ENCODE results near the gene ANXA6.

ANXA6 gene

DNA sequence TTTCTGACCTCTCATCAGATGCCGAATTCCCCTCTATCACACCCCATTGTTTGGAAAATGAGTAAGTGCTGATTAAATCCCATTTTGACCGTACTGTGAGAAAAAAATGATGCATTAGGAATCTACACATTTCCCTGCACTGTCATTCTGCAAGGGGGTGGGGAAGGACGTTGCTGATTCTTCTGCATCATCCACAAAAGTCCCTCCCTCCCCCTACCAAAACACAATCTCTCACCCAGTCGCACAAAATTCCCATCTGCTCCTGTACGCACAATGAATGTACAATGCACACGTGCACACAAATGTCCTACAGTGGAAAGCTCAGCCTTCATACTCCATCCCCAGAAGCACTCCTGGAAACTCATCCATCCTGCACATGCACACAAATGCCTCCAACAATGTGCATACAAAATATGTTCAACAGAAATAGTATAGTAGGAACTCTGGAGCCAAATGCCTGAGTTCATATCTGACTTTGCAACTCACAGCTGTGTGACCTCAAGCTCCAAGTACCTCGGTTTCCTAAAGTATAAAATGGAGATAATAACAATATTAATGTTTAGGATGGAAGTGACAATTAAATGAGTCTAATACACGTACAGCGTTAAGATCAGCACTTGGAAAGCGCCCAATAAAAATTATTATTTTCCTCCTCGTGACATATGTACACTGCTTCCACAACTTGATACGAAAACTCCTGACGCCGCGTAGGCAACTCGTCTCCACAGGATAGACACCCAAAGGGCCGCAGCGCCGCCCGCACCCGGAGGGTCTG, 77.6 kb downstream of the ANXA6 start:
- FAIRE-seq, result no peak

DNA sequence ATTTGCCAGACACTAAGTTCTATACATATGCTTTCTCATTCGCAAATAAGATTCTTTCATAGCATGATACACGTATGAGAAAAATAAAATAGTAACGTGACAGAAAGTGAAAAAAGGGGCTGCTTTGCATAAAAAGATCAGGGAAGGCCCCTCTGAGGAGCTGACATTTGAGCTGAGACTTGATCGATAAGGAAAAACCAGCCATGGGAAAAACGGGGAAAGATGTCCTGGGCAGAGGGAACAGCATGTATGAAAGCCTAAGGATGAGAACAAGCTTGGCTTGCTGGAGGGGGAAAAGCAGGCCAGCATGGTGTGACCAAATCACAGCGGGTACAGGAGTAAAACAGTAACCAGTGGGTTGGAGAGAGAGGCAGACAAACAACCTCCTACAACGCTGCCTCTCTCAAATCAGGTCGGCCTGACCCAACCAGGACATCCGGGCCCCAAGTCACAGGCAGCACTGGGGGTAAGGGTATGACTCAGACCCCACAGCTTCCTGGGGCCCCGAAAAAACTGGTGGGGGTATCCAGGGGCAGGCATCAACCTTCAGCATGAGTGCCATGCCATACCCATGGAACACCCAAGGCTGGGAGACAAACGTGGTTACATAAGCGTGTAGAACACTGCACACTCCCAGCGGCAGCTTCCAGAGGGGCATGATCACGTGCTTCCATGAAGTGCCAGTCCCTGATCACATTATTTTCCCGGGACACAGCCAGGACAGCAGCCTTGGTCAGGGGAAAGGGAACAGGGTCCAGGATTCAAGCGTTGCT, 78.9 kb downstream of the ANXA6 start:
- no peak for FAIRE-seq

DNA sequence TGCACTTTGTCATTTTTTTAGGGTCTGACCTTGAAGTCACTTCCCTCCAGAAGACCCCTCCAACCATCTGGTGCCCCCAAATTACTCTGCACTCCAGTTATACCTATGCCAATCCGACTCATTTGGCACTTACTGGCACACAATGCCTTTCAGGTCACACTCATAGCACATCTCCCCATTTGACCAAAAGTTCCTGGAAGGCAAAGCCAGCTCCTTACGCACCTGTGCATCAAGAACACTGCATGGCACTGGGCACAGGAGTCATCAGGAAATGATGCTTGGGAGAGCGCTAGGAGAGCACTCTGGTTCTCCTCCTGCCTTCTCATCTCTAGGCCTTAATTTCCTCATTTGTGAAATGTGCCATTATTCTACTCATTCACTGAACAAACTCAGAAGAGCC, 79.6 kb downstream of the ANXA6 start:
- no peak for FAIRE-seq

DNA sequence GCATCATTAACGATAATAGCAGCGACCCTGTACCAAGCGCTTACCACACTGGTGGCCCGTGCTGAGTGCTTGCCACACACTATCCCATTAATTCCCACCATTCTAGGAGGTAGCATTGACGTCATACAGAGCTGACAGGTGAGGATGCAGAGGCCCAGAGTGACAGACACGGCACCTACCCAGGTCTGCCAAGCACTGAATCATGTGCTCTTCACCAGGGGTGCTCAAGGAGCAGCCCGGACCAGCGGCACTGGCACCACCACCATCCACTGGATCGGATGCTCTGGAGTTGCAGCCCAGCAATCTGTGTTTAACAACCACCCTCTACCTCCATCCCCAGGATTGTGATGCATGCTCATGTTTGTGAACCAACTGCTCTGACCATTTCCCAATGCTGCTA, 80.2 kb downstream of the ANXA6 start:
- FAIRE-seq, result no peak

DNA sequence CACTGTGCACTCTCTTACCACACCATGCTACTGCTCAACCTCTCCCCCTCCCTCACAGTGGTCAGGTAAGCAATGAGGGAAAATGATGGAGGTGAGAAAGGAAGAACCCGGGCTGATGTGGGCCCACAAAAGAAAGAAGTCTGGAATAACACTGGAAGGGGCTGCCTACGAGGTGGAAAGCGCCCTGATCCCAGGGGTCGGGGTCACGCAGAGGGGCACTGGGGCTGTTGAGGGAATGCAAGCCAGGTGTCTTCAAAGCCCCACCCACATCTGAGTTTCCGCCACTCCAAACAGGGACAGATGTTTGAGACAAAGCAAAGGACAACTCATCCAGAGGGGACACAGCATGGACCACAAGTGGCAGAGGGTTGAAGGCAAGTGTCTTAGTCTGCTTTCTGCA, 81.0 kb downstream of the ANXA6 start:
- FAIRE-seq, result no peak

DNA sequence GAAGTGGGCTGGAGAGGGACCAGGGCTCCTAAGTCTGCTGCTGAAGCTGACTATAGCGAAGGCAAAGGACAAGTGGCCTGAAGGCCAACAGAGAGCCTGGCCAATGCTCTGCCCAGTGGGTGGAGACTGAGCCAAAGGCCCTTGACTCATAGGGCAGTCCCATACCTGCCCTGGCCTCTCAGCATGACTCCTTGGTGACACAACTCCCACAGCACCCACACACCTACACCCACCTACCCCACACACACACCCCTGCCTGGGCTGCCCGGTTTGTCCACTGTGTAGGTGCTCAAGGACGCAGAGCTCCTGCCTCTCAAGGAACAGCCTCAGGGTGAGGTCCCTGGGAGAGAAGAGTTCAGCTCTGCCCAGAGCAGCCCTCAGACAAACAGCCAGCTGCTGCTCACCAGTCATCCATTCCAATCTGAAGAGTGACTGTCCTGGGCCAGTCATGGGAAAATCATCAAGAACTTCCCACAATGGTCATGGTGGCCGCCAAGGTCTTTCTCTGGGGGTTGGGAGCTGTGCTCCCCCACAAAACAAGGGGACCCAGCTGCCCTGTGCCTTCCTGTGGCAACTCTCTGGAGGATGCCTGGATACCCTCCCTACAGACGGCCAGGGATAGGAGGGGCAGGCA, 81.8 kb downstream of the ANXA6 start:
- no peak for FAIRE-seq

DNA sequence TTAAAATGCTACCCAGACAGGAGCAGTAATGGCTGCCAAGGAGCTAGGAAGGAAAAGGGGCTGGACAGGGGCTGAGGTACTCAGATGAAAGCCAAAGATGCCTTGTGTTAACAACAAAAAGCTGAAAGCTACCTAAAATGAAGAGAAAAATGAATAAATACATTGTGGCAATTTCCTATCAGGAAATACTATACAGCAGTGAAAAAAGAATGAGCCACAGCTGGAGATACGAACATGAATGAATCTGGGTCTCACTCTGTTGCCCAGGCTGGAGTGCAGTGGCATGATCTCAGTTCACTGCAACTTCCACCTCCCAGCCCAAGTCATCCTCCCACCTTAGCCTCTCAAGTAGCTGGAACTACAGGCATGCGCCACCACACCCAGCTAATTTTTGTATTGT, 83.0 kb downstream of the ANXA6 start:
- FAIRE-seq, result no peak

DNA sequence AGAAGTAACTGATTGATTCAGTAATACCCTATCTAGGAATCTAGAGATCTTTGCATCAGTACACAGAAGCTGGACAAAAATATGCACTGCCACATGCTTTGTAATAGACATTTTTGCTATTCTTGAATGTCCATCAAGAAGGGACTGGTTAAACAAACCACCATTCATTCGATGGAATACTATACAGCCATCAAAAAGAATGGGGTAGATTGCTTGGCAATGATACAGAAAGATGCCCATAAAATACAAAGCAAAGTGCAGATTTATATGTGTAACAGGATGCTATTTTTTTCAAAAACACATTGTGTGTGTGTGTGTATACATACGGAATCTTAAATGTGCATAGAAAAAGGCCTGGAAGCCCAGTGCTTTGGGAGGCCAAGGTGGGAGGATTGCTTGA, 84.3 kb downstream of the ANXA6 start:
- no peak for FAIRE-seq

DNA sequence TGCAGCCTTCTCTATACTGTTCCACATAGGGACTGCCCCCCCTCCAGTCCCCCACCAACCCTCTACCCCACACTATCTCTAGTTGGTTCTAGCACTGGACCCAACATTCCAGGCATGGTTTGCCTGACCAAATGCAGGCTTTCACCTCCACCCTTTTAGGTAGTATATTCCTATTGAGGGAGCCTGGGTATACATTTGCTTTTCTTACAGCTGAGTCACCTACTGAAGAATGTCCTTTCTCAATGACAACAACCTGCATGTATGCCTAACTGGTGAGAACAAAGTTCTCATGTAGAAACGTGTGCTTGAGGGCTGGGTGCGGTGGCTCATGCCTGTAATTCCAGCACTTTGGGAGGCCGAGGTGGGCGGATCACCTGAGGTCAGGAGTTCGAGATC, 85.0 kb downstream of the ANXA6 start:
- FAIRE-seq, result no peak

DNA sequence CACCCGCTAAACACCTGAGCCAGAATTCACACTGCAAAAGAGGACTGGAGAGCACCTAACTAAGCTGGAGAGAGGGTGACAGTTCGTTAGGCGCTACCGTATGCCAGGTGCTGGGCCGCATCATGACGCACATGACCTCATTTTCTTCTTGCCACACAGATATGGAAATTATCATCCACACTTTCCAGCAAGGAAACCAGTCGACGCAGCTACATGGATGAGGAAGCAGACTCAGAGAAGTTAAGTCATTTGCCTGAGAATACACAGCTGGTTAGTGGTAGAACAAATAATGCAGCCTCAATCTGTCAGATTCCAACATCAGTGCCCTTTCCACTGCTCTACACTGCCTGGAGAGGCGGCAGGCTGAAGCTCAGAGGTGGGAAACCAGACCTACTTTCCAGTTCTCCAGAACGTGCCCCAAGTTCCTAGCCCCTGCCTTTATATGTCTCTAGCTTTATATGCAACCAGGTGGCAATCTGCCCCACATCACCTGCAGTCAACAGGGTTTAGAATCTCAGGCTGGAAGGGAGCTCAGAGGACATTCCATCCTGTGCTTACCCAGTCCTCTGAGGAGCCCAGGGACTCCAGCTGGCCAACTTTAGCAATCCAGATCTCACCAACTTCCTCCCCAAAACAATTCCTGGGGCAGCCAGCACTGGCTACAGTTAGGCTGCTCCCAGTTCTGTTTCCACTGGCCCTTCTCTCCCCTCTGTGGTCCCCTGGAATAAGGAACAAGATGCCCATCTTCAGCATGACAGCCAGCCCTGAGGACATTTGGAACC, 85.5 kb downstream of the ANXA6 start:
- FAIRE-seq, result no peak

DNA sequence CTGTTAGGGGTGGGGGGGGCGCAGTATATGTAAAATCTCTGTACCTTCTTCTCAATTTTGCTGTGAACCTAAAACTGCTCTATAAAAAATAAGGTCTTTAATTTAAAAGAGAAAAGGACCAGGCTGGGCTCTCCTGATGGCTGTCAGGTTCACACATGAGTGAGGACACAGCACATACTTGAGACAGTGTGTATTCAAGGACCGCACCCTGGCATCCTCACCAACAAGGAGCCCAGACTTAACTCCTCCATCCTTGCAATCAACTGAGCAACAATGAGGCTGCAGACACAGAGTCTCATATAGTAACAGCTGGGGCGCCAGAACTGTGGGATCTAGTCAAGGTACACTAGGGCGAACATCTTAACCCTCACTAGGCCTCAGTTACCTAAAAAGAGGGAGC, 86.6 kb downstream of the ANXA6 start:
- FAIRE-seq, result no peak

DNA sequence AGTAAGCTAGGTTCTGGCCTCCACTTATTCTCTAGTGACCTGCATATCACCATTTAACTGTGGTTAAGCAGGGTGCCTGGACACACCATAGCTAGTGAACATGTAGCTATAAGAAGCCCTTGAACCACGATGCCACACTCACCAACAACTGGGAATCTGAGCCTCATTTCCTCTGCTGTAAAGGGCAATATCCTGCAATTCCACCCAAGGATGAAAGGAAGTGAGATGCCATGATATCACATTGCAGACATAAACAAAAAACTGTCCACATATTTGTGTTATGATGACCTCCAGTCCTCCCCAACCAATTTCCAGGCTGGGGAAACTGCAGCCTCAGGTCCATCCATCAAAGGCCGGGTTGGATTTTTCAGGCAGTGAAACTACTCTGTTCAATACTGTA, 87.1 kb downstream of the ANXA6 start:
- FAIRE-seq, result no peak

DNA sequence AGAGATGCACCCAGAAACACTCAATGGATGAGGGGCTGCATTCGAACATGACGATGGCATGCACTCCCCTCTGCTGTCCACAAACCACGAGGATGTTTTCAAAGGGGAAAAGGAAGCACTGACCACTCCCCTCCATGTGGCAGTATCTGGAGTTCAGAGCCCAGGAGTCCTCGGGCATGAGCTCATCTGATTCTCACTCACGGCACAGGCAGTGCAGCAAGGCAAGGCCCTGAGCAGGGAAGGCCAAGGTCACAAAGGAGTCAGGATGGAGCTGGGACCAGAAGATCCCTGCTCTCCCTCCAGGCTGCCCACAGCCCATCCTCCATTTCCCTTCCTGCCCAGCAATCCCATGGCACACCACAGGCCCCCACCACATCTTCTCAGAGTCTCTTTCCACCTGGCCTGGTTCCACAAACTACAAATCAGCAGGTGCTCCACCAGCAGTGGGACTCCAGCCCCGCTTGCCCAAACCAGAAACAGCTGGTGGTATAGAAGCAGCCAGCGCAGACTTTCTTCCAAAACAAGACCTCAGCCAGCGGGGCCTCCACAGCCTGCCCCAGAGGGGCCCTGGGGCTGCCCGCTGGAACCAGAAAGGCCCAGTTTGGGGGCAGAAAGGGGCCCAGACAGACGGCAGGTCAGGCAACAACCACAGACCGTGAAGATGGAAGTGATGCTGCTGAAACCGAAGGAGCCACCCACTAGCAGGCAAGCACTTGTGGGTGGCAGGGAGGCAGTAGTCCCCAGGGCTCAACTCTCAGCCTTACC, 89.0 kb downstream of the ANXA6 start:
- no peak for FAIRE-seq

DNA sequence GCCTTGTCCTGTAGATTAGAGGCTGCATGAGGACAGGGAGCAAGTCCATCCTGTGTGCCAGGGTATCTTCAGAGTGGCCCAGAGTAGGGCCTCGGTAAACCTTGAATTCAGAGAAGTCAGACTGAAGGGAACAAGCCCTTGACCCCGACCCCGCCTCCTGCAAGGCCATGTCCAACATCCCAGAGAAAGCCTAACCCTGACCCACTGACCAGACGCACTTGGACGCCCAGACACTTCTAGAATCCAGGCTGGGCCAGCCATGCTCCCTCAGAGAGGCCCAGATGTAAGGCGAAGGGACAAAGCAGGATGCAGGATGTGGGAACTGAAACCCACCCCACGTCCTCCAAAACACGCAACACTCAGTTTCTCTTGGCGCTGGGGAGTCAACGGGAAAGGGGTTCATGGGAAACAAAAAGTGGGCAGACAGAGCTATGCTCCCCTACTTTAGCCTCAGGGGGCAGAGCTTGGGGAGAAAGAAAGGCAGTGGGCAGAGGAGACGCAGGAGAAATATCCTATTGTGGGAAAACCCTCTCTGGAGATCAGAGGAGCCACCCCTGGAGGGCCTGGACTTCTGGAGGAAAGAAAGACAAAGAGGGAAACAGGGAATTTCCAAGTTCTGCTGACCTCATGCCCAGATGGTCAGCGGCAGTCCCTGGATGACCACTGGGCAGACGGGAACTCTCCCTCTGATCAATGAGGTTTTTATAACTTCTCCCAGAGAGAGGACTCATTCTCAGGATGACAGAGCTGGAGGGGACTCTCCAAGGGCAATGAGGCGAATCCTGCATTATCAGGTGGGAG, 89.7 kb downstream of the ANXA6 start:
- FAIRE-seq, result no peak

DNA sequence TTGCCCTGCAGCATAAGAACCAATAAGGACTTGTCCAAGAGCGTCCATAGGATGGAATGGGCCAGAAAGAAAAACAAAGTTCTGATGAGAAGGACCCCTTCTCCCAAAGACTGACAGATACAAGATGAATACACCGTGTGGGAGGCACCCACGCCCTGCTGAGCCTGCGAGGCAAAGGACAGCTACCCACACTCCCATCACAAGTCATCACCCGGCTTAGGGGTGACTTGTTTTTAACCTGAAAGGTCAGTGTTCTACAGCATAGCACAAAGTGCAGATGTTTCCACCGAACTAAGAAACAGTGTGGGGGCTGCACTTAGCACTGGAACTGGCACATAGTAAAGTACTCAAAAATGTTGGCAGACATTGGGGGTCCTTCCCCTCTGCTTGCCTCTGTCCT, 90.7 kb downstream of the ANXA6 start:
- FAIRE-seq, result no peak

DNA sequence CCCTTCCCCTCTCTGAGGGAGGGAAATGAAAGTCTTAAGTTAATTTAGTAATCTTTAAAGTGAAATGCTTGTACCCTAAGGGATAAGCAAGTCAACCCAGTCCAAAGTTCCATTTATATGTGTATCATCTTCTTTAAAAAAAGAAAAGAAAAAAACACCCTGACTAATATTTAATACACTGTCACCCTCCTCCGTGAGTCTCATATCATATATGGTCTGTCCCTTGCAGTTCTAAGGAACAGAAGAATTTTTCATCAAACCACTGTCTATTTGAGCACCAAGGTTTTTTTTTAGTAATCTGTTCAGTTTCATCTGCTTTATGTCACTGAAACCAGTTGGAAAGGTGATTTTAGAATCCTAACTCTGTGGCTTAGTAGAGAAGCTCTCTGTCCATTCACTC, 92.0 kb downstream of the ANXA6 start:
- no peak for FAIRE-seq

DNA sequence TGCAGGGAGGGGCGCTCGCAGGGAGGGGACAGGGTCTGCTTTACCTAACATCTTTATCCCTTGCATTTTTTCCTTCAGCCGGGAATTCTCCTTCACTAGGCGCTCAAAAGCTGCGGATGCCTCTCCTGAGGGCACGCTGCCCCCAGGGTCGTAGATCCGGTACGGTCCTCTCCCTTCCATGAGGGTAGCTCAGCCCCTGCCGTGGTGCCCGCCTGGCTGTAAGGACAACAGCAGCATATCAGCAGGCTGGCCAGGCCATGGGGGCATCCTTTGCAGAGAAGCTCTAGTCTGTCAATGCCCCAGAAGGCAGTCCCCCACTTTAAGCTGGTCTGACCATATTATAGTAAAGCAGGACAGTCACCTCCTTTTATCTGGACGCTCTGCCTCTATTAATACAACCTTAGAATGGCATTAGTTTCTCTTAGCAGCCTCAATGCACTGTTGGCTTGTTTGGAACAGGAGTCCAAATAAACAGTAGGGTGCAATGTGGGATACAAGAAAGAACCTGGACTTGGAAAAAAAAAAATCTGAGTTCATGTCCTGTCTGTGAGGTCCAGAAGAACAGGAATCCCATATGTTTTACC, 92.6 kb downstream of the ANXA6 start:
- FAIRE-seq, result no peak

DNA sequence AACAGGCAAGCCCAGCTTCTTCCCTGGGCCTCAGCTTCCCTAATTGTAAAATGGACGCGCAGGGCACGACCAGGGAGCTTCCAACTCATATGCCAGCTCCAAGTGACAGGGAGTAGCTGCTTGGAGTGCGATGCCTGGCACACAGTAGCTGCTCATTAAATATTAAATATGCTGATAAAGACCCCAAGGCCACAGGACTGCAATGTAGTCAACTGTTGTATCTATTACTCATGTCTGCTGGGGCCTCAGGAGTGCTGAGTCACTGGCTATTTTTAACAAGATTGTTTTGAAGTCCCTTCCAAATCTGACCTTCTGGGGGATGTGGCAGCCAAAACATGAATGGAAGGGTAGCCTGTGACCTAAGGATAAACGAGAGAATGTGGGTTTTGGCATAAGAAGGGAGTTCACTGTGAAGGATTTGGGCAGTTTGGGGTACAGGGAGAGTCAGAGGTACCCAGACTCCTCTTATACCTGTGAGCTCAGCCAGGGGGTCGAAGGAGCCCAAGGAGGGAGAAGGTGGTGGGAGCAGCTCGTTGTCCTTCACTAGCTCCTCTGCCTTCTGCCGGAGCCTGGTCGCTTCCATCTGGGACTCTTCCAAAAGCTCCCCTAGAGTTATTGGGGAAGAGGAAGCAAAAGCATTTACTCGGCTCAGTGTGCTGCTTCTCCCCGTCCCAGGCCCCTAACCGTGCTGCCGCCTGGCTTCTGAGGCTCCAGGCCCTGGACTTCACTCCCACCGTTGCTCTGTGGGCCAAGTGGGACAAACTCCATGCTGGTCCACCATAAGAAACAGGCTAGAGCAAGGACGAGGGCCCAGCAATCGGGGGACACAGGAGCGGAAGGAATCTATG, 94.2 kb downstream of the ANXA6 start:
- FAIRE-seq, result no peak

DNA sequence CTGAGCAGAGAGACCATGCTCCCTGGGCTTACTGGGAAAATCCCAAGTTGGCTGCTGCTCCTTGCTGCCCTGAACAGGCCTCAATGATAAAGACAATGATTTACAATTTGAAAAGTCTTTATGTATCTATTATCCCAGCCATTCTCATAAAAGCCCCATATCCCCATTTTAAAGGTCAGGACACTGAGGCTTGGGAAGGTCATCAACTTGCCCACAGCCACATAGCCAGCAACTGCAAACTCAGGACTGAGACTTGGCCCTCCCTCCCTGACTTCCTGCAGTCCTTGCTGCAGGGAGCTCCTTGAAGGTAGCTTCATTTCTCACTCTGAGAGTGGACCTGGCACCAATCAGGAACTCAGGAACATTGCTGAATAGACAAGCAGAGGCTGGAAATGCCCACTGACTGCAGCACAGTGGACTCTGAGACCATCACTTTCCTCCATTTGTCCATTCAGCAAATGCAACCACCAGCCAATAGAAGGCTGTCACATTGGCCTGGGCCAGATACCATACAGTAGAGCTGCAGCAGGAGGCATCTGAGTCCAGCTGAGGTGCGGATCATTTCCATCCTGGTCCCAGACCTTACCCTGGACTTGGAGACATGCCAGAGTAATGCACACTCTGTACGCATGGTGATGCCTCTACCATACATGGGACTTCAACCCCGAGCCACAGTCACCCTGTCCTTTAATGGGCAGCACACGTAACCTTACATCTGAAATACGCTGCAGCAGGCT, 95.0 kb downstream of the ANXA6 start:
- FAIRE-seq, result no peak

Data from endometrium (tissue), 2 donors.